IMR-90 (cell line): ENCODE results near the gene CIB1. TPM values are rescaled to one million over a fixed set of nuclear protein-coding genes. Genes with fewer than 3 reads are reported as not detected.

Experiments used
- ATAC-seq: fragments of 200-7000 bp; cut with Tn5 transposase; 2 replicates; pipeline ENCODE4 v1.9.1; 2020; ENCODE audit warnings: low read depth, mild to moderate bottlenecking, moderate library complexity
- BruUV-seq: library from RNA; stranded (reverse); fragments of 400-500 nt; replicated peaks from 2 replicates; lab custom pipeline; 2021; lab: Mats Ljungman, UMichigan
- CTCF ChIA-PET: fragments of 300-600 bp; formaldehyde crosslinking; extraction: SDS; loops from one replicate; lab custom pipeline; 2021; ENCODE audit warnings: antibody characterized with exemption; lab: Yijun Ruan, JAX
- POLR2A ChIA-PET: fragments of 300-600 bp; sonication (Branson Sonifier 250); formaldehyde crosslinking; loops from one replicate; lab custom pipeline; 2022; ENCODE audit warnings: antibody characterized with exemption; ENCODE audit not compliant: unreplicated experiment; lab: Charles Lee
- DNase-seq: peaks from one replicate; pipeline ENCODE4 v3.0.0; 2013
- H2AFZ ChIP-seq: replicated peaks from 2 replicates; pipeline ENCODE3; 2013; ENCODE audit warnings: low read length, mild to moderate bottlenecking; ENCODE audit not compliant: poor library complexity
- H2AK5ac ChIP-seq: 2 replicates; pipeline ENCODE4 v1.6.1; 2013; ENCODE audit warnings: low read depth, low read length, inconsistent platforms
- H2AK9ac ChIP-seq: replicated peaks from 2 replicates; pipeline ENCODE3; 2013; ENCODE audit warnings: mild to moderate bottlenecking, low read depth, low read length, moderate library complexity; ENCODE audit not compliant: poor library complexity
- H2BK120ac ChIP-seq: 2 replicates; pipeline ENCODE4 v1.6.1; 2013; ENCODE audit warnings: low read depth, low read length, inconsistent platforms
- H2BK15ac ChIP-seq: 3 replicates; pipeline ENCODE4 v1.6.1; 2013; ENCODE audit warnings: low read depth, low read length, inconsistent platforms
- H2BK20ac ChIP-seq: 2 replicates; pipeline ENCODE4 v1.6.1; 2013; ENCODE audit warnings: low read depth, mild to moderate bottlenecking, inconsistent platforms, low read length, moderate library complexity
- H2BK5ac ChIP-seq: 2 replicates; pipeline ENCODE4 v1.6.1; 2013; ENCODE audit warnings: mild to moderate bottlenecking, low read depth, low read length, inconsistent platforms; ENCODE audit not compliant: poor library complexity, severe bottlenecking
- H3K14ac ChIP-seq: replicated peaks from 2 replicates; pipeline ENCODE4 v1.6.1; 2013; ENCODE audit warnings: low read depth, low read length, inconsistent platforms
- H3K18ac ChIP-seq: 2 replicates; pipeline ENCODE4 v1.6.1; 2013; ENCODE audit warnings: low read depth, low read length, control low read depth
- H3K23ac ChIP-seq: 2 replicates; pipeline ENCODE4 v1.6.1; 2013; ENCODE audit warnings: low read depth, low read length, inconsistent platforms
- H3K27ac ChIP-seq: 2 replicates; pipeline ENCODE4 v1.5.1; 2013; ENCODE audit warnings: mild to moderate bottlenecking, control low read depth, low read length; ENCODE audit not compliant: insufficient read depth
- H3K27me3 ChIP-seq: 2 replicates; pipeline ENCODE4 v1.6.1; 2013; ENCODE audit warnings: low read length; ENCODE audit not compliant: control insufficient read depth, insufficient read depth
- H3K36me3 ChIP-seq: 2 replicates; pipeline ENCODE4 v1.6.1; 2013; ENCODE audit warnings: low read length, mixed read lengths; ENCODE audit not compliant: control insufficient read depth, insufficient read depth
- H3K4ac ChIP-seq: 2 replicates; pipeline ENCODE4 v1.6.1; 2013; ENCODE audit warnings: low read depth, low read length, inconsistent platforms
- H3K4me1 ChIP-seq: 2 replicates; pipeline ENCODE4 v1.6.1; 2013; ENCODE audit warnings: low read length, mixed read lengths; ENCODE audit not compliant: control insufficient read depth, insufficient read depth
- H3K4me2 ChIP-seq: 2 replicates; pipeline ENCODE4 v1.6.1; 2013; ENCODE audit warnings: low read depth, mild to moderate bottlenecking, control low read depth, low read length, moderate library complexity
- H3K4me3 ChIP-seq: 2 replicates; pipeline ENCODE4 v1.5.1; 2013; ENCODE audit warnings: low read depth, mild to moderate bottlenecking, control low read depth, low read length, moderate library complexity; ENCODE audit not compliant: insufficient read depth
- H3K56ac ChIP-seq: 2 replicates; pipeline ENCODE4 v1.6.1; 2013; ENCODE audit warnings: low read length, inconsistent platforms; ENCODE audit not compliant: insufficient read depth; ENCODE audit errors: extremely low read depth
- H3K79me1 ChIP-seq, 2 experiments: 2 replicates each; pipeline ENCODE4 v1.6.1; 2013; ENCODE audit warnings: low read length in 2 of 2, inconsistent platforms in 1 of 2, low read depth in 1 of 2
- H3K9ac ChIP-seq: 2 replicates; pipeline ENCODE4 v1.6.1; 2013; ENCODE audit warnings: low read depth, low read length, control low read depth
- H3K9me1 ChIP-seq: 2 replicates; pipeline ENCODE4 v1.6.1; 2013; ENCODE audit warnings: low read length, inconsistent platforms; ENCODE audit not compliant: insufficient read depth
- H3K9me3 ChIP-seq: 2 replicates; pipeline ENCODE4 v1.6.1; 2013; ENCODE audit warnings: low read length; ENCODE audit not compliant: control insufficient read depth, insufficient read depth
- H4K20me1 ChIP-seq: 2 replicates; pipeline ENCODE4 v1.6.1; 2013; ENCODE audit warnings: low read length, inconsistent platforms; ENCODE audit not compliant: insufficient read depth
- H4K5ac ChIP-seq: 2 replicates; pipeline ENCODE4 v1.6.1; 2013; ENCODE audit warnings: mild to moderate bottlenecking, low read depth, low read length, control low read depth
- H4K8ac ChIP-seq, 2 experiments: 2 replicates each; pipeline ENCODE4 v1.6.1; 2013; ENCODE audit warnings: low read depth in 2 of 2, low read length in 2 of 2, control low read depth in 1 of 2, inconsistent platforms in 1 of 2
- H4K91ac ChIP-seq: 2 replicates; pipeline ENCODE4 v1.6.1; 2013; ENCODE audit warnings: low read depth, low read length, inconsistent platforms; ENCODE audit not compliant: insufficient read depth
- BHLHE40 ChIP-seq: fragments of 150-350 bp; IDR thresholded peaks from 2 replicates; pipeline ENCODE4 v1.6.1; 2016; ENCODE audit warnings: mild to moderate bottlenecking, low read depth, low read length
- MAZ ChIP-seq: IDR thresholded peaks from 2 replicates; pipeline ENCODE4 v1.6.1; 2012; ENCODE audit warnings: low read depth, mild to moderate bottlenecking, low read length, improper control_type of control experiment, moderate library complexity, borderline replicate concordance
- MXI1 ChIP-seq: IDR thresholded peaks from 2 replicates; pipeline ENCODE4 v1.6.1; 2012; ENCODE audit warnings: low read depth, mild to moderate bottlenecking, low read length, moderate library complexity, borderline replicate concordance
- POLR2A ChIP-seq: IDR thresholded peaks from 2 replicates; pipeline ENCODE4 v1.6.1; 2012; ENCODE audit warnings: mild to moderate bottlenecking, low read depth, low read length
- RAD21 ChIP-seq: IDR thresholded peaks from 2 replicates; pipeline ENCODE4 v1.6.1; 2012; ENCODE audit warnings: low read length, improper control_type of control experiment
- WGBS, 2 experiments: methylation state at CpG; one replicate each; pipeline versions ENCODE4 v1.1.5 to v1.1.7; 2013; ENCODE audit warnings: missing lambda C conversion rate in 2 of 2; ENCODE audit not compliant: insufficient read length in 1 of 2; ENCODE audit errors: extremely low coverage in 2 of 2; 5-methylcytosine and 5-hydroxymethylcytosine counted together
- dilution Hi-C: fragments of 300-500 bp; cut with HindIII; formaldehyde crosslinking; loops from one replicate; pipeline ENCODE4 v1.14.3; 2018; ENCODE audit warnings: low sequenced_read_pairs; ENCODE audit not compliant: unreplicated experiment
- in situ Hi-C: fragments of 300-500 bp; cut with MboI; formaldehyde crosslinking; loops from 3 replicates; pipeline ENCODE4 v1.14.3; 2019; ENCODE audit warnings: low sequenced_read_pairs, inconsistent platforms, mixed read lengths
- intact Hi-C: fragments of 100-400 bp; cut with micrococcal nuclease; formaldehyde crosslinking; loops from 2 replicates; pipeline ENCODE4 v1.10.0; 2022
- polyA plus RNA-seq, 3 experiments: library from polyadenylated mRNA; depleted of rRNA; stranded (reverse); fragments of >200 nt; gene quantifications; 2 replicates each; pipeline ENCODE4 v1.2.3, GENCODE V29; 2012; ENCODE audit warnings: low replicate concordance in 1 of 3
- total RNA-seq: library from RNA; depleted of rRNA; stranded (reverse); fragments of >200 nt; gene quantifications from 2 replicates; pipeline ENCODE4 v1.2.3, GENCODE V29; 2012
- TF ChIP-seq, protein P1 (sequence below): fragments of 150-350 bp; IDR thresholded peaks from 2 replicates; pipeline ENCODE4 v1.6.1; 2017; ENCODE audit warnings: mild to moderate bottlenecking, antibody characterized with exemption, low read length, low read depth

The CIB1 gene
- total and polyA plus RNA-seq, 2 of the 4 experiments (the other 2 are of a cell fraction): 31.5 to 94.1 TPM

- WGBS, 2 experiments: 1% methylated on average over 23 of the region's 59 CpGs; no CpG with 5 or more reads in 1 of the 2 experiments
- Histone ChIP-seq H3K27ac (peak within 1 kb of the TSS; percentile 96), H3K79me1 (peaks cover 18 to 59% of the 10 kb centered on the region in 2 experiments), H3K9me1 (peaks cover 11% of the 10 kb centered on the region), H4K91ac (peak within 1 kb of the TSS; percentile 97), H3K14ac (peak within 1 kb of the TSS; percentile 96), H3K4me3 (peak within 1 kb of the TSS; percentile 90), H3K18ac (peak within 1 kb of the TSS; percentile 93), H2BK20ac (0 out of 2 replicates have a peak within 1 kb of the TSS, but pooled peaks have one; percentile 20), H3K27me3 (no peaks in the 10 kb centered on the region), H3K4me1 (peaks cover 7% of the 10 kb centered on the region), H4K8ac (peak within 1 kb of the TSS; percentile 96 to 100), H2BK120ac (peak within 1 kb of the TSS; percentile 75; the same call in 1 of the 2 replicates), H2AK9ac (peak within 1 kb of the TSS; percentile 96), H3K9ac (peak within 1 kb of the TSS; percentile 98), H3K4ac (peak within 1 kb of the TSS; percentile 96), H2AK5ac (peak within 1 kb of the TSS; percentile 76), H3K36me3 (peaks cover 4% of the 10 kb centered on the region), H2BK15ac (0 out of 3 replicates have a peak within 1 kb of the TSS, but pooled peaks have one; percentile 26), H2BK5ac (peak within 1 kb of the TSS; percentile 91), H3K9me3 (no peaks in the 10 kb centered on the region), H2AFZ (peak within 1 kb of the TSS; percentile 97), H3K56ac (peak within 1 kb of the TSS; percentile 99), H3K23ac (peak within 1 kb of the TSS; percentile 95), H3K4me2 (peak within 1 kb of the TSS; percentile 93), H4K5ac (peak within 1 kb of the TSS; percentile 98), H4K20me1 (peaks cover 36% of the 10 kb centered on the region)
- in situ Hi-C loops (no loop called here), dilution Hi-C loops (no loop called here), intact Hi-C loops (no loop called here)
- ATAC-seq (peak; percentile 92), DNase-seq (peak; percentile 88)
- TF ChIP-seq, protein P1, sequence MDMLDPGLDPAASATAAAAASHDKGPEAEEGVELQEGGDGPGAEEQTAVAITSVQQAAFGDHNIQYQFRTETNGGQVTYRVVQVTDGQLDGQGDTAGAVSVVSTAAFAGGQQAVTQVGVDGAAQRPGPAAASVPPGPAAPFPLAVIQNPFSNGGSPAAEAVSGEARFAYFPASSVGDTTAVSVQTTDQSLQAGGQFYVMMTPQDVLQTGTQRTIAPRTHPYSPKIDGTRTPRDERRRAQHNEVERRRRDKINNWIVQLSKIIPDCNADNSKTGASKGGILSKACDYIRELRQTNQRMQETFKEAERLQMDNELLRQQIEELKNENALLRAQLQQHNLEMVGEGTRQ: peak; percentile 32; the same call in 1 of the 2 replicates
- TF ChIP-seq RAD21: no peak
- TF ChIP-seq MXI1: peak; percentile 85; the same call in 1 of the 2 replicates
- peak; percentile 82 for TF ChIP-seq POLR2A
- peak; percentile 72 for TF ChIP-seq MAZ
- no peak for TF ChIP-seq BHLHE40
- ChIA-PET POLR2A (interaction anchor here (0.6 kb wide), 2 partner anchors 50 to 138 kb away, joined by 7 to 13 read pairs; no protein-coding TSS in a partner anchor), CTCF (no interaction called here)
- no TSS peak for BruUV-seq
These were observed 31.7 kb upstream of the CIB1 start, which contains the start of gene NGRN for GRCh38 chr15:90265271-90266060. Gene NGRN (plus strand): TSS chr15:90265672. CDS start chr15:90265713, 41 bp downstream.
